HEK293 (cell line): ENCODE data around the gene POLR3E.
"Not testable (repeated sequence)": the region's sequence is repeated elsewhere in the genome, so short reads cannot be mapped to it uniquely, and the experiment has no call there.

Experiments
- GFI1B ChIP-seq: fragments of 450-650 bp; formaldehyde crosslinking; IDR thresholded peaks from 2 replicates; pipeline ENCODE4 v1.5.1; 2016; ENCODE audit warnings: missing biosample characterization, missing genetic modification characterization
- HOXA7 ChIP-seq: sonication (generic); formaldehyde crosslinking; IDR thresholded peaks from 2 replicates; pipeline ENCODE4 v1.8.1; 2022; ENCODE audit warnings: missing genetic modification reagents, borderline replicate concordance
- KLF1 ChIP-seq: fragments of 450-650 bp; formaldehyde crosslinking; IDR thresholded peaks from 2 replicates; pipeline ENCODE4 v1.5.1; 2016; ENCODE audit warnings: missing biosample characterization, missing genetic modification characterization
- MYNN ChIP-seq: fragments of 450-650 bp; formaldehyde crosslinking; IDR thresholded peaks from 2 replicates; pipeline ENCODE4 v1.5.1; 2016; ENCODE audit warnings: missing biosample characterization, missing genetic modification characterization, borderline replicate concordance
- ZNF155 ChIP-seq: fragments of 450-650 bp; formaldehyde crosslinking; IDR thresholded peaks from 2 replicates; pipeline ENCODE4 v1.5.1; 2016; ENCODE audit warnings: missing biosample characterization, missing genetic modification characterization
- ZNF423 ChIP-seq: fragments of 450-650 bp; formaldehyde crosslinking; IDR thresholded peaks from 2 replicates; pipeline ENCODE4 v1.5.1; 2016; ENCODE audit warnings: missing biosample characterization, missing genetic modification characterization
- ZNF549 ChIP-seq: fragments of 450-650 bp; IDR thresholded peaks from 2 replicates; pipeline ENCODE4 v1.5.1; 2018; ENCODE audit warnings: missing biosample characterization, missing genetic modification characterization, mild to moderate bottlenecking, inconsistent platforms, moderate library complexity
- ZNF580 ChIP-seq: fragments of 450-650 bp; formaldehyde crosslinking; IDR thresholded peaks from 2 replicates; pipeline ENCODE4 v1.5.1; 2016; ENCODE audit warnings: missing biosample characterization, missing genetic modification characterization
- ZNF596 ChIP-seq: fragments of 450-650 bp; IDR thresholded peaks from 2 replicates; pipeline ENCODE4 v1.5.0; 2018; ENCODE audit warnings: missing biosample characterization, mild to moderate bottlenecking, missing genetic modification characterization, moderate library complexity
- ZSCAN18 ChIP-seq: fragments of 450-650 bp; formaldehyde crosslinking; IDR thresholded peaks from 2 replicates; pipeline ENCODE4 v1.5.1; 2016; ENCODE audit warnings: missing biosample characterization, missing genetic modification characterization

- not testable (repeated sequence) for TF ChIP-seq ZNF580 (tag by site-specific recombination); GFI1B; ZNF596; ZNF155 (tag by site-specific recombination); HOXA7 (CRISPR knock-in tag); ZNF549 (tag by site-specific recombination); KLF1 (tag by site-specific recombination); ZSCAN18 (tag by site-specific recombination); ZNF423 (tag by site-specific recombination); MYNN (tag by site-specific recombination)
Observed at GRCh38 chr16:22301423-22301822, 4.2 kb downstream of the POLR3E start.
